Stomach (tissue), 4 donors: Measurements from ENCODE around the gene SPP1.

Experiments
- POLR2A ChIP-seq, 4 donors: fragments of 450-650 bp; IDR thresholded peaks; one replicate each; pipeline ENCODE4 v1.6.1; 2016; ENCODE audit warnings: antibody characterized with exemption in 4 of 4, control low read depth in 2 of 4, mild to moderate bottlenecking in 1 of 4, moderate library complexity in 1 of 4
- POLR2AphosphoS5 ChIP-seq, 3 donors: sonication (generic); formaldehyde crosslinking; IDR thresholded peaks; one replicate each; pipeline ENCODE4 v1.6.1; 2016; ENCODE audit warnings: antibody characterized with exemption in 3 of 3
- TF ChIP-seq, protein P1 (sequence below), 7 experiments: fragments of 450-650 bp in 4 of 7; fragments of 200-600 bp in 3 of 7; sonication (generic) in 3 of 7; IDR thresholded peaks; one replicate each; pipeline ENCODE4 v1.5.1; 2016 to 2019; ENCODE audit warnings: antibody characterized with exemption in 7 of 7, control low read depth in 2 of 7, mild to moderate bottlenecking in 1 of 7

GRCh38 chr4:87961993-87962392 lies 13.5 kb upstream of the SPP1 start:
- TF ChIP-seq, protein P1, sequence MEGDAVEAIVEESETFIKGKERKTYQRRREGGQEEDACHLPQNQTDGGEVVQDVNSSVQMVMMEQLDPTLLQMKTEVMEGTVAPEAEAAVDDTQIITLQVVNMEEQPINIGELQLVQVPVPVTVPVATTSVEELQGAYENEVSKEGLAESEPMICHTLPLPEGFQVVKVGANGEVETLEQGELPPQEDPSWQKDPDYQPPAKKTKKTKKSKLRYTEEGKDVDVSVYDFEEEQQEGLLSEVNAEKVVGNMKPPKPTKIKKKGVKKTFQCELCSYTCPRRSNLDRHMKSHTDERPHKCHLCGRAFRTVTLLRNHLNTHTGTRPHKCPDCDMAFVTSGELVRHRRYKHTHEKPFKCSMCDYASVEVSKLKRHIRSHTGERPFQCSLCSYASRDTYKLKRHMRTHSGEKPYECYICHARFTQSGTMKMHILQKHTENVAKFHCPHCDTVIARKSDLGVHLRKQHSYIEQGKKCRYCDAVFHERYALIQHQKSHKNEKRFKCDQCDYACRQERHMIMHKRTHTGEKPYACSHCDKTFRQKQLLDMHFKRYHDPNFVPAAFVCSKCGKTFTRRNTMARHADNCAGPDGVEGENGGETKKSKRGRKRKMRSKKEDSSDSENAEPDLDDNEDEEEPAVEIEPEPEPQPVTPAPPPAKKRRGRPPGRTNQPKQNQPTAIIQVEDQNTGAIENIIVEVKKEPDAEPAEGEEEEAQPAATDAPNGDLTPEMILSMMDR (IDR thresholded peaks at IDR 0.05), result no peak
- TF ChIP-seq POLR2AphosphoS5 (IDR thresholded peaks at IDR 0.05) (no peak), POLR2A (IDR thresholded peaks at IDR 0.05) (no peak)
